ENCODE data around the gene LSM2. TPM values are rescaled to one million over a fixed set of nuclear protein-coding genes. Genes with fewer than 3 reads are reported as not detected.

Gene LSM2
- total and polyA plus RNA-seq, 9 of the 15 experiments (the other 6 are each of a cell fraction or from before 2014, with no cell fraction given): 154 to 407 (median 223) TPM

DNA sequence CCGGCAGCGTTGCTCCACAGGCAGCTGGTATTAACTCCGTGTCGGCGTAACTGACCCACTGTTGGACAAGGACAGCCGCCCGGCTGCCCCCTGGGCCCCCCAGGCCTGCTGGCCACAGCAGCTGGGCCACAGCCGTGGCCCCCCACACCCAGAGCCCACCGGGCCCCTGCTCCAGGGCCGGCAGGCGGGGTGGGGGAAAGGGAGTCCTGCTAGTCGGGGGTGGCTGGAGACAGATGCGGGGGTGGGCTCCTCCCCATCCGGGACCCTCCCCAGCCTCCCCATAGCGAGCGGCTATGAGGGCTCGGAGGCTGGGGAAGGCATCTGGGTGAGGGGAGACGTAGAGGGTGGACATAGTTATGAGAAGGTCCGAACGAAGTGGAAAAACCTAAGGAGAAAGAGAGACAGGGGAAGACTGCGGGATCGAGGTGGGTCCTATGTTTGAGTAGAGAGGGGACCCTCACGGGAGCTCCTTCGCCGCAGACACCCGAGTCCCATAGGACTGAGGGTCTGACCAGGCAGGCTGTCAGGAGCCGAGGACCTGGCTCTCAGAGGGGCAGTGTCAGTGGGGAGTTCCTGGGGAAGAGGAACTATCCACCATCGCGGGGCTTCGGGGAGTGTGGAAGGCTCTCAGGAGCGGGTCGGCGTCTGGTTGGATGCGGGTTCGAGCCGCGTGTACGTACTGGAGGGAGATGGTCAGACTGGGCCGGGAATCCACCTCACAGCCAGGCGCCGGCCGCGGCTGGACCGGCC lies 11.7 kb downstream of the LSM2 start (continued):
- TF ChIP-seq TEAD2 (tag; IDR thresholded peaks at IDR 0.05) (no peak), PHTF2 (CRISPR knock-in tag; IDR thresholded peaks at IDR 0.05) (no peak), BRCA1 (IDR thresholded peaks at IDR 0.05) (no peak), BRCA1 (CRISPR knock-in tag; IDR thresholded peaks at IDR 0.05) (peak; percentile 94; the same call in 1 of the 2 replicates), PCBP1 (IDR thresholded peaks at IDR 0.05; ENCODE audit: low read depth, low read length, poor library complexity, severe bottlenecking) (no peak), PML (IDR thresholded peaks at IDR 0.05; ENCODE audit: low read length) (no peak)

DNA sequence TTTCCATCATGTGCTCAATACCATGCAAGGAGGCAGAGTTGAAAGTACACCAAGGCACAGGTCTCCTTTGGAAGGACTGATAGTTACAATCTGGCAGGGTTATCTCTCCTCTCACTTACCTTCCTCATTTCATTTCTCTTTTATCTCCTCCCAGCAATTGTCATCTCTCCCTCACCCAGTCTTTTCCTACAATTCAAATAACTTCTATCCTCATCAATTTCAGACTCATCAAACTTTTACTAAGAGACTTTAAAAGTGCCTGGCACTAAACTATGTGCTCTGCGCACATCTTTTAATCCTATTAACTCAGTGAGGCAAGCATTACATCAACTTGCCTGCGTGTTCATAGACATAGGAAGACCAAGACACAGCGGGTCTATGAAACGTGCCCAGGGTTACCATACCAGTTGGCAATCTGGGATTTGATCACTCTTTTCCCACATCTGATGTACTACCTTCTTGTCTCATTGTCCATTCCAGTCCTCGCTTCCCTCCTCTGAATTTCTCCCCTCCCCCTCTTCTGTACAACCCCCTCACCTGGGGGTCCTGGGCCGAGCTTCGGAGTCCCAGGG lies 12.4 kb downstream of the LSM2 start:
- peaks cover 17 to 44% of the 10 kb centered on the region in 2 experiments for H3K4me1 ChIP-seq (replicated peaks in 1 of 2; ENCODE audit: control insufficient read depth in 2 of 2, insufficient read depth in 2 of 2, low read length in 2 of 2)
- ATAC-seq: peak; percentile 19
- H3K27me3 ChIP-seq (ENCODE audit: control insufficient read depth in 2 of 2, insufficient read depth in 2 of 2, low read length in 2 of 2): no peaks in the 10 kb centered on the region
- 0 out of 2 replicates have a peak, but pooled peaks cover 3% of the 10 kb centered on the region for H4K20me1 ChIP-seq (replicated peaks; ENCODE audit: control insufficient read depth, insufficient read depth, low read length)
- peak in 3 of 4 experiments; percentile 19 to 64 (median 49) for DNase-seq (ENCODE audit: extremely low read depth in 1 of 4, low spot score in 3 of 4)
- no TSS peak for BruUV-seq (replicated peaks)
- in situ Hi-C loops (cut with MboI) (no loop called here), intact Hi-C loops (cut with micrococcal nuclease) (loop anchor here (2.0 kb wide), 3 partner anchors 18 to 60 kb away; partner anchors contain the start of genes HSPA1A, HSPA1L and VWA7)
- 2% methylated on average over 7 of the region's 7 CpGs for WGBS (ENCODE audit: insufficient coverage, low coverage, missing lambda C conversion rate)
- CTCF ChIA-PET (ENCODE audit: low intra/inter-chr PET ratio): interaction anchor here (0.6 to 2.9 kb wide), 3 partner anchors 36 to 128 kb away, joined by 3 to 24 read pairs (median 3); no protein-coding TSS in a partner anchor
- H2AFZ ChIP-seq (ENCODE audit: low read depth, low read length): peak overlapping the region; percentile 22
- no peaks in the 10 kb centered on the region for H3K9me3 ChIP-seq (replicated peaks; ENCODE audit: control insufficient read depth, insufficient read depth, low read depth, low read length)
- no peaks in the 10 kb centered on the region for H3K9me1 ChIP-seq (ENCODE audit: control insufficient read depth, insufficient read depth, low read length)
- POLR2A ChIA-PET: interaction anchor here (0.6 to 4.3 kb wide), 11 partner anchors 9 to 336 kb away, joined by 3 to 58 read pairs (median 8); partner anchors contain the start of genes BAG6, HSPA1A, HSPA1B and HSPA1L
- H3K4me3 ChIP-seq: peak overlapping the region; percentile 61
- FAIRE-seq: peak; percentile 79
- H3K9ac ChIP-seq (ENCODE audit: insufficient read depth in 1 of 2, low read depth in 2 of 2, low read length in 2 of 2): peak overlapping the region; percentile 93 to 99
- H3K27ac ChIP-seq (ENCODE audit: extremely low read depth, low read depth, low read length): peak overlapping the region; percentile 97
- peaks cover 71% of the 10 kb centered on the region for H3K36me3 ChIP-seq (ENCODE audit: control insufficient read depth, insufficient read depth, low read length)
- peak overlapping the region; percentile 98 for H3K4me2 ChIP-seq (ENCODE audit: insufficient read depth, low read length)
- peaks cover 55% of the 10 kb centered on the region for H3K79me2 ChIP-seq (ENCODE audit: control insufficient read depth, insufficient read depth, low read length)
- 0 out of 4 replicates have a peak, but pooled peaks of 1 of the 2 experiments have one; percentile 24 for TF ChIP-seq RCOR1 (IDR thresholded peaks at IDR 0.05; ENCODE audit: borderline replicate concordance in 1 of 2, low read depth in 2 of 2, low read length in 2 of 2)
- peak; percentile 94 for TF ChIP-seq ZEB2 (IDR thresholded peaks at IDR 0.05)
- TF ChIP-seq RUNX1 (IDR thresholded peaks at IDR 0.05; ENCODE audit: low read depth): no peak
- TF ChIP-seq, protein P1, sequence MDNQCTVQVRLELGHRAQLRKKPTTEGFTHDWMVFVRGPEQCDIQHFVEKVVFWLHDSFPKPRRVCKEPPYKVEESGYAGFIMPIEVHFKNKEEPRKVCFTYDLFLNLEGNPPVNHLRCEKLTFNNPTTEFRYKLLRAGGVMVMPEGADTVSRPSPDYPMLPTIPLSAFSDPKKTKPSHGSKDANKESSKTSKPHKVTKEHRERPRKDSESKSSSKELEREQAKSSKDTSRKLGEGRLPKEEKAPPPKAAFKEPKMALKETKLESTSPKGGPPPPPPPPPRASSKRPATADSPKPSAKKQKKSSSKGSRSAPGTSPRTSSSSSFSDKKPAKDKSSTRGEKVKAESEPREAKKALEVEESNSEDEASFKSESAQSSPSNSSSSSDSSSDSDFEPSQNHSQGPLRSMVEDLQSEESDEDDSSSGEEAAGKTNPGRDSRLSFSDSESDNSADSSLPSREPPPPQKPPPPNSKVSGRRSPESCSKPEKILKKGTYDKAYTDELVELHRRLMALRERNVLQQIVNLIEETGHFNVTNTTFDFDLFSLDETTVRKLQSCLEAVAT (IDR thresholded peaks at IDR 0.05): peak in 1 of 2 experiments; percentile 20; a peak in 1 of 4 replicates
- TF ChIP-seq ZNF3 (CRISPR knock-in tag; IDR thresholded peaks at IDR 0.05): no peak
- peak; percentile 34; the same call in 1 of the 2 replicates for TF ChIP-seq ZFPM2 (CRISPR knock-in tag; IDR thresholded peaks at IDR 0.05)
- TF ChIP-seq ETV1 (tag; conservative IDR thresholded peaks at IDR 0.05; ENCODE audit: low read depth): peak; percentile 42; the same call in 1 of the 2 replicates
- TF ChIP-seq MYC (IDR thresholded peaks at IDR 0.05; ENCODE audit: low read depth, low read length): peak; percentile 14; the same call in 1 of the 2 replicates
- TF ChIP-seq MYC (CRISPR knock-in tag; IDR thresholded peaks at IDR 0.05; ENCODE audit: borderline replicate concordance, low read depth): no peak
- TF ChIP-seq LEF1 (IDR thresholded peaks at IDR 0.05): 0 out of 2 replicates have a peak, but pooled peaks have one; percentile 48
- no peak for TF ChIP-seq ZSCAN29 (IDR thresholded peaks at IDR 0.05)
- TF ChIP-seq TAF1 (IDR thresholded peaks at IDR 0.05; ENCODE audit: control insufficient read depth, extremely low read depth, insufficient read depth, low read length, severe bottlenecking): peak; percentile 35
- TF ChIP-seq NBN (IDR thresholded peaks at IDR 0.05; ENCODE audit: low read depth): peak; percentile 55; the same call in 1 of the 2 replicates
- peak in 1 of 2 experiments; percentile 80; a peak in 2 of 4 replicates for TF ChIP-seq ARNT (IDR thresholded peaks at IDR 0.05)
- TF ChIP-seq ZNF57 (CRISPR knock-in tag; IDR thresholded peaks at IDR 0.05): peak; percentile 25; the same call in 1 of the 2 replicates
